Measurements from ENCODE around the gene EPB41L4B. TPM values are rescaled to one million over a fixed set of nuclear protein-coding genes. Genes with fewer than 3 reads are reported as not detected.

Gene EPB41L4B
- total and polyA plus RNA-seq, 2 of the 4 experiments (the other 2 are of a cell fraction), result 0.36 to 0.54 TPM

GRCh38 chr9:109172935-109173334 lies 147.9 kb downstream of the EPB41L4B start:
- H3K4me3 ChIP-seq (ENCODE audit: insufficient read depth, low read depth, low read length), result no peak overlapping the region
- no peak overlapping the region for H2AK9ac ChIP-seq (replicated peaks; ENCODE audit: low read depth, low read length, poor library complexity)
- H3K9me3 ChIP-seq (ENCODE audit: control insufficient read depth, insufficient read depth, low read length), result no peaks in the 10 kb centered on the region
- H4K91ac ChIP-seq (ENCODE audit: insufficient read depth, low read depth, low read length), result no peak overlapping the region
- ChIA-PET POLR2A (ENCODE audit: unreplicated experiment) (no interaction called here), CTCF (interaction anchor here (2.1 kb wide), 1 partner anchor 10 kb away, joined by 7 read pairs; no protein-coding TSS in a partner anchor)
- no peaks in the 10 kb centered on the region for H3K36me3 ChIP-seq (ENCODE audit: control insufficient read depth, insufficient read depth, low read length)
- TF ChIP-seq CEBPB (IDR thresholded peaks at IDR 0.05; ENCODE audit: low read depth, low read length), result no peak
- no peak for TF ChIP-seq MAZ (IDR thresholded peaks at IDR 0.05; ENCODE audit: borderline replicate concordance, low read depth, low read length)
- TF ChIP-seq RFX5 (IDR thresholded peaks at IDR 0.05; ENCODE audit: low read depth, low read length), result no peak
- TF ChIP-seq MXI1 (IDR thresholded peaks at IDR 0.05; ENCODE audit: borderline replicate concordance, low read depth, low read length), result no peak
- TF ChIP-seq SMC3 (IDR thresholded peaks at IDR 0.05; ENCODE audit: low read depth, low read length), result no peak
- TF ChIP-seq RAD21 (IDR thresholded peaks at IDR 0.05; ENCODE audit: low read length), result no peak
- no peak for TF ChIP-seq POLR2A (IDR thresholded peaks at IDR 0.05; ENCODE audit: low read depth, low read length)
- no peak for TF ChIP-seq BHLHE40 (IDR thresholded peaks at IDR 0.05; ENCODE audit: low read depth, low read length)
- TF ChIP-seq CHD1 (IDR thresholded peaks at IDR 0.05; ENCODE audit: low read depth, low read length), result no peak
- TF ChIP-seq USF2 (IDR thresholded peaks at IDR 0.05; ENCODE audit: low read depth, low read length), result no peak
- no peak for TF ChIP-seq RCOR1 (IDR thresholded peaks at IDR 0.05; ENCODE audit: insufficient replicate concordance, low read length)
- no peak for TF ChIP-seq CTCF (conservative IDR thresholded peaks at IDR 0.05; ENCODE audit: low read depth, low read length)
- no peak overlapping the region for H3K56ac ChIP-seq (ENCODE audit: extremely low read depth, insufficient read depth, low read length)
- no peak overlapping the region for H3K9ac ChIP-seq (ENCODE audit: low read depth, low read length)
- intact Hi-C loops (cut with micrococcal nuclease), result no loop called here
- ATAC-seq (ENCODE audit: low read depth) (no peak), DNase-seq (no peak)
- no TSS peak for BruUV-seq (replicated peaks)
- H3K9me1 ChIP-seq (ENCODE audit: insufficient read depth, low read length), result no peaks in the 10 kb centered on the region
- H3K4ac ChIP-seq (ENCODE audit: low read depth, low read length), result no peak overlapping the region
- H3K79me1 ChIP-seq (ENCODE audit: low read depth in 1 of 2, low read length in 2 of 2), result no peaks in the 10 kb centered on the region
- H2AK5ac ChIP-seq (ENCODE audit: low read depth, low read length), result no peak overlapping the region
- dilution Hi-C loops (cut with HindIII; ENCODE audit: low sequenced_read_pairs, unreplicated experiment), result no loop called here
- no peak overlapping the region for H2AFZ ChIP-seq (replicated peaks; ENCODE audit: low read length, poor library complexity)
- peaks cover 22% of the 10 kb centered on the region for H3K27me3 ChIP-seq (ENCODE audit: control insufficient read depth, insufficient read depth, low read length)
- no peak overlapping the region for H3K18ac ChIP-seq (ENCODE audit: low read depth, low read length)
- WGBS, 2 experiments (ENCODE audit: extremely low coverage in 2 of 2, insufficient read length in 1 of 2), result no CpG with 5 or more reads among the region's 1 CpG
- H3K4me2 ChIP-seq (ENCODE audit: low read depth, low read length), result no peak overlapping the region
- no peak overlapping the region for H3K14ac ChIP-seq (replicated peaks; ENCODE audit: low read depth, low read length)
- H4K5ac ChIP-seq (ENCODE audit: low read depth, low read length), result no peak overlapping the region
- no peaks in the 10 kb centered on the region for H4K20me1 ChIP-seq (ENCODE audit: insufficient read depth, low read length)
- no peaks in the 10 kb centered on the region for H3K4me1 ChIP-seq (ENCODE audit: control insufficient read depth, insufficient read depth, low read length)
- no peak overlapping the region for H4K8ac ChIP-seq (ENCODE audit: low read depth in 2 of 2, low read length in 2 of 2)
- H2BK20ac ChIP-seq (ENCODE audit: low read depth, low read length), result no peak overlapping the region
- H3K27ac ChIP-seq (ENCODE audit: insufficient read depth, low read length), result no peak overlapping the region
- H2BK15ac ChIP-seq (ENCODE audit: low read depth, low read length), result no peak overlapping the region
- no peak overlapping the region for H3K23ac ChIP-seq (ENCODE audit: low read depth, low read length)
- no peak overlapping the region for H2BK120ac ChIP-seq (ENCODE audit: low read depth, low read length)
- in situ Hi-C loops (cut with MboI; ENCODE audit: low sequenced_read_pairs), result no loop called here
- H2BK5ac ChIP-seq (ENCODE audit: low read depth, low read length, poor library complexity, severe bottlenecking), result no peak overlapping the region

Data from IMR-90 (cell line).